ENCODE data around the gene ARHGAP15.

GRCh38 chr2:143158098-143158497 lies 28.9 kb downstream of the ARHGAP15 start:
- no peak for TF ChIP-seq POLR2A (IDR thresholded peaks at IDR 0.05)
- no peak for TF ChIP-seq CTCF (IDR thresholded peaks at IDR 0.05)
- TF ChIP-seq POLR2AphosphoS5 (IDR thresholded peaks at IDR 0.05), result no peak
- no peak for TF ChIP-seq EP300 (IDR thresholded peaks at IDR 0.05)

All from suprapubic skin (tissue), 4 donors.